ENCODE data around the gene GHDC.
"Not testable (repeated sequence)": the region's sequence is repeated elsewhere in the genome, so short reads cannot be mapped to it uniquely, and the experiment has no call there.

GHDC gene

DNA sequence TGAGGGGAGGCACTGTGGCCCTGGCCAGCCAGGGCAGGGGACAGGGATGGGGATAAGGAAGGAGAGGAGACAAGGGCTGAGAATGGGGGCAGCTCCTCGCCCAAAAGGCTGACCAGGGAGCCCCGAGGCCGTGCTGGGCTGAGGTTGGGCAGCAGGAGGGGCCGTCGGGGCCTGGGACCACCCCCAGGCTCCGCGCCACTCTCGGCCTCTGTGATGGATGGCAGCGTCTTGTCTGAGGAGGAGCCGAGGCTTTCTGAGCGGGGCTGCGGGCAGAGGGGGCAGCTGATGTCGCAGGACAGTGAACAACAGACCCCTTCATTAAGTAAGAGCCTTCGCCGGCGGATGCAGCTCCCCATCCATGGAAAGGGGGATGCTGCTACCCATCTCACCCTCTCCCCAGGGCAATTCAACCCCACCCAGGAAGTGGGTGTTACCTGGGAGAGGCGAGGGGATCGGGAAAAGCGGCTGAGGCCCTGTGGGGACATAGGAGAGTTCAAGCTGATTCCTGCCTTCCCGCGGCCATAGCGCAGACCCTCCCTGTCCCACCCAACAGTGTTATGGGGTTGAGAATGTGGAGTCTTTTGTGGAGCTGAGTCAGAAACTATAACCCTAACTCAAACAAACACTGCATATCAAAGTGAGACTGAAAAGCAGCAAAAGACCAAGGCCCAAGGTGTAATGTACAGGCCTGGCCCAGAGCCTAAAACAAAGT is 30.4 kb downstream of the GHDC start:
- no peak overlapping the region for H3K9ac ChIP-seq (ENCODE audit: low read length)
- no peak overlapping the region for H3K4me3 ChIP-seq (ENCODE audit: low read length)
- no peaks in the 10 kb centered on the region for H3K9me3 ChIP-seq (ENCODE audit: control insufficient read depth, low read depth, low read length)
- no peaks in the 10 kb centered on the region for H3K36me3 ChIP-seq (ENCODE audit: control insufficient read depth, low read depth, low read length)
- H3K27me3 ChIP-seq (ENCODE audit: control insufficient read depth, insufficient read depth, low read length), result no peaks in the 10 kb centered on the region
- no peak overlapping the region for H3K27ac ChIP-seq (ENCODE audit: low read length)
- no peaks in the 10 kb centered on the region for H3K4me1 ChIP-seq (ENCODE audit: control insufficient read depth, low read depth, low read length)

DNA sequence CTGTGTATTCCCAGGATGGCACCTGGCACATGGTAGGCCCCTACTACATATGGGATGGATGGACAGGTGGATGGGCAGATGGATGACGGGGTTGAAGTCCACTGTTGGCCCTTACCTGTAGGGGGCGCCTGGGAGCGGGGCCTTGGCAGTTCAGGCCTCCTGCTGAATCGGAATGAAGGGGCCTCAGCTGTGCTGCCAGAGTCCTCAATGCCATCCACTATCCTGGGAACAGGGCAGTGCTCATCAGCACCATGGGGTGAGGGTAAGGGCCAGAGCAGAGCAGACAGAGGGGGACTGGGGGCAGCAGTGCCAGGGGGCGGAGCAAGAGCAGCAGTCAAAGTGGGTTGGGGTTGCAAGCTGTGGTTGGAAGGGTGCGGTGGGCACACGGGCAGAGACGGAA is 31.2 kb downstream of the GHDC start:
- Histone ChIP-seq H3K4me1 (ENCODE audit: control insufficient read depth, low read depth, low read length) (no peaks in the 10 kb centered on the region), H3K27me3 (ENCODE audit: control insufficient read depth, insufficient read depth, low read length) (no peaks in the 10 kb centered on the region), H3K9ac (ENCODE audit: low read length) (no peak overlapping the region), H3K9me3 (ENCODE audit: control insufficient read depth, low read depth, low read length) (no peaks in the 10 kb centered on the region), H3K27ac (ENCODE audit: low read length) (no peak overlapping the region), H3K36me3 (ENCODE audit: control insufficient read depth, low read depth, low read length) (no peaks in the 10 kb centered on the region), H3K4me3 (ENCODE audit: low read length) (no peak overlapping the region)

DNA sequence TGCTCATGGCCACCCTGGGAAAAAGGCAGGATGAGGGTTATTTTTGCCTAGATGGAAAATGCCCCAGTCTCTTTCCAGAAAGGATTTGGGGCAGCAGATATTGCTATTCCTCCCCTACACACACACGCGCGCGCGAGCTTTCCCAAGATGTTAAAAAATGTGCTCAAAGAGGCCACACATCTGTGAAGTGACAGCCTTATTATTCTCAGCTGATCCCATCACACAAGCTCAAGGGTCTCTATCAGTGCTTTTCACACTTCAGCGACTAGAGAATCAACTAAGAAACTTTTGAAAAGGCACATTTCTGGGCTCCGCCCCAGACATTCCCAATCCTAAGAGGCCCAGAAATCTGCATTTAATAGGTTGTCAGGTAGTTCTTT is 33.8 kb downstream of the GHDC start:
- Histone ChIP-seq H3K36me3 (ENCODE audit: control insufficient read depth, low read depth, low read length) (no peaks in the 10 kb centered on the region), H3K4me1 (ENCODE audit: control insufficient read depth, low read depth, low read length) (peaks cover 3% of the 10 kb centered on the region), H3K27me3 (ENCODE audit: control insufficient read depth, insufficient read depth, low read length) (no peaks in the 10 kb centered on the region), H3K9ac (ENCODE audit: low read length) (no peak overlapping the region), H3K27ac (ENCODE audit: low read length) (no peak overlapping the region), H3K9me3 (ENCODE audit: control insufficient read depth, low read depth, low read length) (no peaks in the 10 kb centered on the region), H3K4me3 (ENCODE audit: low read length) (no peak overlapping the region)

DNA sequence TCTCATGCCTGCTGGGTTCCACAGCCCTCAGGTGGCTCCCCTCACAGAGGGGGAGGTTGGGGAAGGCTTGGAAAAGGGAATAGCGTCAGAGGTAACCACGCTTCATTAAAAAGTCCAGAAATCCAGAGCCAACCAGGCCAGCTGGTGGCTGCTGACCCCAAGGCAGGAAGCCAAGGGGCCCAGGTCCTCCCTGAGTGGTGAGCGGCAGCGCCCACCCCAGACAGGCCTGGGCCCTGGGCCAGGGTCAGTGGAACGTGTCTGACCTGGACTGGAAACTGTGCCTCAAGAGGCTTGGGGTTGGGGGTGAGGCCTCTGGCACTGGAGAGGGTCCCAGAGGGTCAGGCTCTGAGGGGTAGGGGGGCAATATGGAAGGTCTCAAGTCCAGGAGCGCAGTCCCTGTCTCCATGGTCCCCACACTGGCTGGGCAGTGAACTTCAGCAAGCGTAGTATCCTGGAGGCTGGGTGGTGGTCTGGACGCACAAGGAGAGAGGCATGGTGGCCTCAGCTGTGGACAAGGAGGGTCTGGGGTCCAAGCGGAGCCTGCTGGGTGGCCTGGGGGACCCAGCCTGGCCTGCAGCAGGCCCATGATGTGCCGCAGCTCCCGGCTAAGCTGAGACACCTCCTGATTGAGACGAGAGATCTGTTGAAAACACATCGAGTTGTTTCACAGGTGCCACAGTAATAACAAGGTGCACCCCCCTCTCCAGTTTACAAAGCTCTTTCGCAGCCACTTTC is 34.3 kb downstream of the GHDC start:
- H3K4me3 ChIP-seq (ENCODE audit: low read length), result no peak overlapping the region
- no peaks in the 10 kb centered on the region for H3K36me3 ChIP-seq (ENCODE audit: control insufficient read depth, low read depth, low read length)
- H3K27me3 ChIP-seq (ENCODE audit: control insufficient read depth, insufficient read depth, low read length), result no peaks in the 10 kb centered on the region
- H3K9me3 ChIP-seq (ENCODE audit: control insufficient read depth, low read depth, low read length), result no peaks in the 10 kb centered on the region
- H3K27ac ChIP-seq (ENCODE audit: low read length), result no peak overlapping the region
- no peak overlapping the region for H3K9ac ChIP-seq (ENCODE audit: low read length)
- peaks cover 3% of the 10 kb centered on the region for H3K4me1 ChIP-seq (ENCODE audit: control insufficient read depth, low read depth, low read length)

DNA sequence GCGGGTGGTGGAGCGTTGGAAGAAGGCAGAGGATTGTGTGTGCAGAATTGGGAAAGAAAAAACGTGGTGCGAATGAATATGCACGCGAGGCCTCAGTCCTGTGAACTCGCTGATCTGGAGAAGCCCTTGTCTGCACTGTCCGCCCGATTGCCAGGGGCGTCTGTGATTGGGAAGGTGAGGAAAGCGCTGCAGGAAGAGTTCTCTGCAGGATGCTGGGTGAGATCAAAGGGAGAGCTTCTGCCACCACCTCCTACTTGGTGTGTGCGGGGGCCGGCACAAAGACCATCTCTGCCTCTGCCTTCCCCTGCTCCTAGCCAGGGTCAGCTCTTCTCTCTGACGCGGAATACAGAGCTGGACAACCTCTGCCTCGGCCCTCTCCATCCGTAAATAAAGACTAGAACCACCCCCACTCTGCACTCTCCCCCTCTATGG is 38.7 kb downstream of the GHDC start:
- Histone ChIP-seq H3K4me1 (ENCODE audit: control insufficient read depth, low read depth, low read length) (peaks cover 10% of the 10 kb centered on the region), H3K9ac (ENCODE audit: low read length) (peak overlapping the region; percentile 41), H3K4me3 (ENCODE audit: low read length) (peak overlapping the region; percentile 95), H3K36me3 (ENCODE audit: control insufficient read depth, low read depth, low read length) (no peaks in the 10 kb centered on the region), H3K9me3 (ENCODE audit: control insufficient read depth, low read depth, low read length) (no peaks in the 10 kb centered on the region), H3K27me3 (ENCODE audit: control insufficient read depth, insufficient read depth, low read length) (no peaks in the 10 kb centered on the region), H3K27ac (ENCODE audit: low read length) (peak overlapping the region; percentile 35)

DNA sequence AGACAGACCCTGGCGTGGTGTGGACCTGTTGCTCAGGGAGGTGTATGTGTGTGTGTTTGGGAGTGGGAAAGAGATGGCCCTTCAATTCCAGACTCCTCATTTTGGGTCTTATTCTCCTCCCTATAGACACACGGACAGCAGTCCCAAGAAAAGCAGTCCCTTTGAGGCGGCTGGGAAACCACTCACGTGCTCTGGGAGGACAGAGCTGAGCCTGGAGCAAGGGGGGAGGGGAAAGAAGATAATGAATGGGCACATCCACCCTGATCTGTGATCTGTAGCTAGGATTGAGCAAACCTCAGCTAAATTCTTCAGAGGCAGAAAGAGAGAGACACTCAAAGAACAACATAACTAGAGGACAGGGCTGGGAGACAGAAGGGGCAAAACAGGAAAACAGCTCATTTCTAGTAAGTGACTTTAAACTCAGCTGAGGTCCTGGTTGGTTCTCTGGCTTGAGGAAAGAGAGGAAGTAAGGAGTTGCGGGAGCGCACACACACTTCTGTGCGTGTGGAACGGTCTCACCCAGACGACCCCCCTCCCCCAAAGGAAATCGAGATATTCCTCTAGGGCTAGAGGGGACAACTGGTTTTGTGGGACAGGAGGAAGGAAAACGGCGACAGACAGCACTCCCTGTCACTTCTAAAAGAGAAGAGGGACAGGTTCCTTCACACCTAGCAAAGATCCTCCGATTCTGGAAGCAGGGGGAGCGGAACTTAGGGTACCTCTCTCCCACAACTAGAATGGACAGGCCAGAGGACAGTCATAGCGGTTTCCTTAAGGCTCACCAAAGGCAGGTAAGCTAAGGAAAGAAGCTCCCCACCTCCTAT is 40.2 kb downstream of the GHDC start:
- Histone ChIP-seq H3K27ac (ENCODE audit: low read length) (peak overlapping the region; percentile 17), H3K4me3 (ENCODE audit: low read length) (peak overlapping the region; percentile 95)

DNA sequence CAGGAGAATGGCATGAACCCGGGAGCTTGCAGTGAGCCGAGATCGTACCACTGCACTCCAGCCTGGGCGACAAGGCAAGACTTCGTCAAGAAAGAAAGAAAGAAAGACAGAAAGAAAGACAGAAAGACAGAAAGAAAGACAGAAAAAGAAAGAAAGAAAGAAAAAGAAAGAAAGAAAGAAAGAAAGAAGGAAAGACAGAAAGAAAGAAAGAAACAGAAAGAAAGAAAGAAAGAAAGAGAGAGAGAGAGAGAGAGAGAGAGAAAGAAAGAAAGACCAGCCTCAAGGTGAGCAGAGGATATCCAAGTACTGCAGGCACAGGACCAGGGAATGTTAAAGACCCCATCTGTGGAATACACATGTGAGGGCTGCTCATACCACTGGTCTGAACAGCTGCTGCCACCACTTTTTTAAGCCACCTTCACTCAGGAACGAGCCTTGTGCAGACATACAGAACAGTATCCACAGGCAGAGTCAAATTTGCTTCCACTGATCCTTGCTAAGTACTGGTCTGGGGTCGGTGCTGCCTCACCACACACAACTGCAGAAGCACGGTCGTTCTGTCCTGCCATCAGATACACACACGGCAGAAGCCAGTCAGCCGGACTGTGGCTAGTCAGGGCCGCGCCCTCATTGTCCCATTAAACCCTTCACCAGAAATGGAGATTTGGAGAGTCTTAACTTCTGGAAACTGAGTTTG is 47.2 kb downstream of the GHDC start:
- H3K36me3 ChIP-seq (ENCODE audit: control insufficient read depth, low read depth, low read length), result peaks cover 9% of the 10 kb centered on the region
- H3K9ac ChIP-seq (ENCODE audit: low read length), result no peak overlapping the region

More for the DNA sequence above, 40.2 kb downstream of the GHDC start:
- Histone ChIP-seq H3K4me1 (ENCODE audit: control insufficient read depth, low read depth, low read length) (peaks cover 10% of the 10 kb centered on the region), H3K9ac (ENCODE audit: low read length) (peak overlapping the region; percentile 79), H3K9me3 (ENCODE audit: control insufficient read depth, low read depth, low read length) (no peaks in the 10 kb centered on the region), H3K27me3 (ENCODE audit: control insufficient read depth, insufficient read depth, low read length) (no peaks in the 10 kb centered on the region), H3K36me3 (ENCODE audit: control insufficient read depth, low read depth, low read length) (peaks cover under 1% of the 10 kb centered on the region)

DNA sequence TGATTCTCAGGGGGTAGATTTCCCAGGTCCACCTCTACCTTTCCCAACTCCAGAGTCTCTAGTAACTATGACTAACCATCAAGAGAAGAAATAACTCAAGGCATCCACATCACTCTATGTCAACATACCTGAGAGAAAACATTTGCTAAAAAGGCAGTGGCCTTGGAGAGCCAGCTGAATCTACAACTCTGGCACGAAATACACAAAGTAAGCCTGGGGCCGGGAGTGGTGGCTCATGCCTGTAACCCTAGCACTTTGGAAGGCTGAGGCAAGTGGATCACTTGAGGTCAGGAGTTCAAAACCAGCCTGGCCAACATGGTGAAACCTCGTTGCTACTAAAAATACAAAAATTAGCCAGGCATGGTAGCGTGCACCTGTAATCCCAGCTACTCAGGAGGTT is 51.2 kb downstream of the GHDC start:
- H3K27me3 ChIP-seq (ENCODE audit: control insufficient read depth, insufficient read depth, low read length); H3K9ac ChIP-seq (ENCODE audit: low read length); H3K36me3 ChIP-seq (ENCODE audit: control insufficient read depth, low read depth, low read length); H3K4me3 ChIP-seq (ENCODE audit: low read length); H3K27ac ChIP-seq (ENCODE audit: low read length); H3K9me3 ChIP-seq (ENCODE audit: control insufficient read depth, low read depth, low read length); H3K4me1 ChIP-seq (ENCODE audit: control insufficient read depth, low read depth, low read length): not testable (repeated sequence)

More for the DNA sequence above, 47.2 kb downstream of the GHDC start:
- Histone ChIP-seq H3K4me1 (ENCODE audit: control insufficient read depth, low read depth, low read length) (no peaks in the 10 kb centered on the region), H3K4me3 (ENCODE audit: low read length) (no peak overlapping the region), H3K27ac (ENCODE audit: low read length) (no peak overlapping the region), H3K27me3 (ENCODE audit: control insufficient read depth, insufficient read depth, low read length) (no peaks in the 10 kb centered on the region), H3K9me3 (ENCODE audit: control insufficient read depth, low read depth, low read length) (no peaks in the 10 kb centered on the region)

DNA sequence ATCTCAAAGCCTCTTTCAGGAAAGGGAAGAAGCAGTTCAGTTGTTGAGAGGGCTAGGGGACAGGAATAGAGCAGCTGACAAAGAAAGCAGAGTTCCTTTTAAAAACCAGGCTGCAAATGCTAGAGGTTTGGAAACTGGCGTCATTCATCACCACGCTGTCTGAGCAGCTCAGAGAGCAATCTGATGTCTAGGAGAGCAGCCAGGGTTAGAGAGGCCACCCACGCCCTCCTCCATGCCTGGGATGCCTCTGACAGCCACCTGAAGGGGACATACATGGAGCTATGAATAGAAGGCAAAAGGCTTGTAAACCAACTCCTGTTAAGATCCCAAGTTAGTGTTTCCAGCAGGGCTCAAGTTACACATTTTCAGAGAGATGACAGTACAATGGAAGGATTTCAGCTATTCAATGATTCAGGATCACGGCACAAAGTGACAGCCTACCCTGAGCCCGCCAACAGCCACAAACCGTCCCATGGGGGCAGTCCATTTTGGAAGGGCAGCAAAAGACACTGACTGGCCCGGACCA is 51.9 kb downstream of the GHDC start:
- Histone ChIP-seq H3K9me3 (ENCODE audit: control insufficient read depth, low read depth, low read length) (no peaks in the 10 kb centered on the region), H3K4me1 (ENCODE audit: control insufficient read depth, low read depth, low read length) (no peaks in the 10 kb centered on the region), H3K36me3 (ENCODE audit: control insufficient read depth, low read depth, low read length) (peaks cover 7% of the 10 kb centered on the region), H3K4me3 (ENCODE audit: low read length) (no peak overlapping the region), H3K27me3 (ENCODE audit: control insufficient read depth, insufficient read depth, low read length) (no peaks in the 10 kb centered on the region), H3K9ac (ENCODE audit: low read length) (no peak overlapping the region), H3K27ac (ENCODE audit: low read length) (no peak overlapping the region)

DNA sequence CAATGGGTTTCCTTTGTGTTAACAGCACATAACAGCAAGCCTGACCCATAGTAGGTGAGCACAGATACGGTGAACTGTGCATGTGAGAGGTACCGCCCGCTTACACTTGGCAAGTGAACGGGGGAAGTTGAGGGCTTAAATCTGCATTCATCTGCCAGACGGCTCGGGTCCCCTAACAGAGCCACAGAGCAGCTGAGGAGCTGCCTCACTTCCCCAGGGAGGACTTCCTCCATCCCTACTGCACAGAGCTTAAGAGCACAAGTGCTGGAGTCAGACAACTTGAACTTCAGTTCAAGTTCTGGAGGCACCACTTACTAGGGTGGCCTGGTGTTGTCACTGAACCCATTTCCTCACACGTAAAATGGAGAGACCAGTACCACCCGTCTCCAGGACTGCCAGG is 52.9 kb downstream of the GHDC start:
- Histone ChIP-seq H3K36me3 (ENCODE audit: control insufficient read depth, low read depth, low read length) (peaks cover 7% of the 10 kb centered on the region), H3K4me3 (ENCODE audit: low read length) (no peak overlapping the region), H3K9me3 (ENCODE audit: control insufficient read depth, low read depth, low read length) (no peaks in the 10 kb centered on the region), H3K27me3 (ENCODE audit: control insufficient read depth, insufficient read depth, low read length) (no peaks in the 10 kb centered on the region), H3K9ac (ENCODE audit: low read length) (no peak overlapping the region), H3K27ac (ENCODE audit: low read length) (no peak overlapping the region), H3K4me1 (ENCODE audit: control insufficient read depth, low read depth, low read length) (no peaks in the 10 kb centered on the region)

DNA sequence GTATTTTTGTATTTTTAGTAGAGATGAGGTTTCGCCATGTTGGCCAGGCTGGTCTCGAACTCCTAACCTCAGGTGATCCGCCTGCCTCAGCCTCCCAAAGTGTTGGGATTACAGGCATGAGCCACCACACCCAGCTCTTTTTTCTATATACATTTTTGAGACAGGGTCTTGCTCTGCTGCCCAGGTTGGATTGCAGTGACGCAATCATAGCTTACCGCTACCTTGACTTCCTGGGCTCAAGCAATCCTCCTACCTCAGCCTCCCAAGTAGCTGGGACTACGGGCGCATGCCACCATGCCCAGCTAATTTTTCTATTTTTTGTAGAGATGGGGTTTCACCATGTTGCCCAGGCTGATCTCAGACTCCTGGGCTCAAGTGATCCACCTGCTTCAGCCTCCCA is 53.6 kb downstream of the GHDC start:
- H3K9me3 ChIP-seq (ENCODE audit: control insufficient read depth, low read depth, low read length), result not testable (repeated sequence)

More for the DNA sequence above, 53.6 kb downstream of the GHDC start:
- H3K4me3 ChIP-seq (ENCODE audit: low read length); H3K27me3 ChIP-seq (ENCODE audit: control insufficient read depth, insufficient read depth, low read length); H3K9ac ChIP-seq (ENCODE audit: low read length); H3K4me1 ChIP-seq (ENCODE audit: control insufficient read depth, low read depth, low read length); H3K27ac ChIP-seq (ENCODE audit: low read length); H3K36me3 ChIP-seq (ENCODE audit: control insufficient read depth, low read depth, low read length): not testable (repeated sequence)
